GM21526 (cell line): ENCODE results near the gene SCGB1C2.
"Not testable (repeated sequence)": the region's sequence is repeated elsewhere in the genome, so short reads cannot be mapped to it uniquely, and the experiment has no call there.

ENCODE experiments used
- ATAC-seq: cut with Tn5 transposase; IDR thresholded peaks from one replicate; pipeline ENCODE4 v1.9.1; 2021; ENCODE audit warnings: moderate library complexity; ENCODE audit not compliant: unreplicated experiment, low FRiP score

SCGB1C2 gene

DNA sequence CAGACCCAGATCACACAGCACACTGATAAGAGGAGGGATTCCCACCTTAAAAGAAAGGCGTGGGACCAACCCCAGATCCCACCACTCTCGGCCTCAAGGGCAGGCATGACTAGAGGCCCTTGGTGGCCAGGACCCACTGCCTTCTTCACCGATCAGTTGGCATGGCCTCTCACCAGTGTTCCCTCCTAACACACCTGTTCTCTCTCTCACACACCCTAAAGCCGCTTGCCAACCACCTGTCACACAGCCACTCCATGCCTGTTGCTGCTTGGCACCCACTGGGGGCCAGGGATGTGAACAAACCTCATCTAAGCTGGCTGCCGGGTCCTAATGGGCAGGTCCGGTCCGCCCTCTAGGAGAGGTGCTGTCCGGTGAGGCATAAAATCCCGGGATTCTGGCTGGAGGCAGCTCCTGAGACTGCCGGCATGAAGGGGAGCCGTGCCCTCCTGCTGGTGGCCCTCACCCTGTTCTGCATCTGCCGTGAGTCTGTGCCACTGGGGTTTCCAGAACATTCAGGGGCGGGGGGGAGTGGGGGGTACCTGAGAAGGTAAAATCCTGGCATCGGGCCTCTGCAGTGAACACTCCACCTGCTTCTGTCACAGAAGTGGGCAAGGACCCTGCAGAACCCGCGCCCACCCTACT, at the start of gene SCGB1C2:
Gene SCGB1C2 (plus strand): TSS at position 404 of the 642 bp plus-strand sequence. CDS start 22 bp downstream, at position 426.
- ATAC-seq, result not testable (repeated sequence)

DNA sequence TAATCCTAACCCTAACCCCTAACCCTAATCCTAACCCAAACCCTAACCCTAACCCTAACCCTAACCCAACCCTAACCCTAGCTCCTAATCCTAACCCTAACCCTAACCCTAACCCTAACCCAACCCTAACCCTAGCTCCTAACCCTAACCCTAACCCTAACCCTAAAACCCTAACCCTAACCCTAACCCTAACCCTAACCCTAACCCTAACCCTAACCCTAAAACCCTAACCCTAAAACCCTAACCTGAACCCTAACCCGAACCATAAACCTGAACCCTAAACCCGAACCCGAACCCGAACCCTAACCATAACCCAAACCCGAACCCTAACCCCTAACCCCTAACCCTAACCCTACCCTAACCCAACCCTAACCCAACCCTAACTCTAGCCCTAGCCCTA, 24.3 kb upstream of the SCGB1C2 start:
- not testable (repeated sequence) for ATAC-seq

DNA sequence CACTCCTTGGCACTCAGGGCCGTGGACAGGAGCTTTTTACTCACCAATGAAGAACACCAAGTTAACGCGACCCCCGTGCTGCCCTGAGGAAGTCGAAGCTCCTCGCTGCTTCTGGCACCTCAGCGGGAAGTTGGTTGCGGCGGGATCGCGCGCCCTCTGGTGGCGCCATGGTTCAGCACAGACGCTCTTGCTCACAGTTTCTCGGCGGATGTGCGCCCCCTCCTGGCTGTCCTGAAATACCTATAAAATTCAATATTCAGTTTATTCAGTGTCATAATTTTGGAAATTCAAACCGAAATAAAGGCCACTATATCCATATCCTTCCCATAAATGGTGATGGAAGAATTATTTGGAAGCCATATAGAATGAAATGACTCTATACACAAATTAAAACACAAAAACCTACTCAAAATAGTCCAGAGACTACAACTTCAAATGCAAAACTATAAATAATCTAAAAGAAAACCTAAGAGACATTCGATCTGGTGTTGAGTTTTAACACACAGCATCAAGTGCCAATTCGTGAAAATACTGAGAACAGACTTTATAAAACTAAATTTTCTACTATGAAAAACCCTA, 18.9 kb upstream of the SCGB1C2 start:
- not testable (repeated sequence) for ATAC-seq

DNA sequence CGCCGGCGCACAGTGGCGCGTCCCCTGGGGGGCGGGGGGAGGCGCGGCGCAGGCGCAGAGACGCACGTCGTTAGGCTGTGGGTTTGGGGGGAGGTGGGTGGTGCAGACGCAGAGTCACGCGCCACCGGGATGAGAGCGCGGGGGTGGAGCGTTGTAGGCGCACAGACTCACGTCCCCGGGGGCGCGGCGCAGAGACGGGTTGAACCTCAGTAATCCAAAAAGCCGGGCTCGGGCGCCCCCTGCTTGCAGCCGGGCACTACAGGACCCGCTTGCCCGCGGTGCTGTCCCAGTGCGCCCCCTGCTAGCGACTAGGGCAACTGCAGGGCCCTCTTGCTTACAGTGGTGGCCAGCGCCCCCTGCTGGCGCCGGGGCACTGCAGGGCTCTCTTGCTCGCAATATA, 3.4 kb upstream of the SCGB1C2 start:
- peak; percentile 13 for ATAC-seq

DNA sequence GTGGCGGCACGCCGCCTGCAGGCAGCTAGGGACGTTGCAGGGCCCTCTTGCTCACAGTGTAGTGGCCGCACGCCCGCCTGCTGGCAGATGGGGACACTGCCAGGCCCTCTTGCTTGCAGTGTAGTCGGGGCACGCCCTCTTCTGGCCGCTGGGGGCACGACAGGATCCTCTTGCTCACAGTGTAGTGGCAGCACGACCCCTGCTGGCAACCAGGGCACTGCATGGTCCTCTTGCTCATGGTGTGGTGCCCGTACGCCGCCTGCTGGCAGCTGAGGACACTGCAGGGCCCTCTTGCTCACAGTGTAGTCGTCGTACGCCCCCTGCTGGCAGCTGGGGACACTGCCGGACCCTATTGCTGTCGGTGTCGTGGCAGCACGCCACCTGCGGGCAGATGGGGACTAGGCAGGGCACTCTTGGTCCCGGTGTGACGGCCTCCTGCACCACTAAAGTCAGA, 3.0 kb upstream of the SCGB1C2 start:
- ATAC-seq, result peak; percentile 65

DNA sequence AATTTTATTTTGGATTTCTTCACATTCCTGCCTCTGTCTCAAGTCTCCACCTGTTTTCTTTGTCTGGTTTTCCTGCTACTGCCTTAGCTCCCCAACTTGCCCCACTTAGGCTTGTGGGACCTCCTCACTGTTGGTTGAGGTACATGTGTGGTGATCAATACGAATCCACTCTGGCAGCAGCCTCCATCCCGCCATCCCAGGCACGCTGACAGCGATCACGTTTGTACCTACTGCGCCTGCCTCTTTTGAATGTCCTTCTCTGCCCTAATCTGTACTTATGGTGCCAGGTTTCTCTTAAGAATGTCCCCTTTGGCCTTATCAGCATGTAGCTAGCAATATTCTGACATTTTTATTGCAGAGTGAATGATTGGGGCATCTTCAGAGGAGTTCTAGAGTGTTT, 2.3 kb upstream of the SCGB1C2 start:
- not testable (repeated sequence) for ATAC-seq

DNA sequence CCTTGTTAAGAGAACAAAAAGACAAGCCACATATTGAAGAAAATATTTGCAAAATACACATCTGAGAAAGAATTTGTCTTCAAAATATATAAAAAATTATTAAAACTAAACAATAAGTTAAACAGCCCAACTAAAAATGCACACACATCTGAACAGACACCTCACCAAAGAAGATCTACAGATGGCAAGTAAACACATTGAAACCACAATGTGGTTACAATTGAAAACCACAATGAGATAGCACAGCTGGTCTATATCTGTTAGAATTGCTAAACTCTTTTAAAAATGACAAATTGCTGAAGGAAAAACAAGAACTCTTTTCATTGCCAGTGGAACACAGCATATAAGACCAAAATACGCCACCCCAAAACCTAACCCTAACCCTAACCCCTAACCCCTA, 1.5 kb upstream of the SCGB1C2 start:
- not testable (repeated sequence) for ATAC-seq

DNA sequence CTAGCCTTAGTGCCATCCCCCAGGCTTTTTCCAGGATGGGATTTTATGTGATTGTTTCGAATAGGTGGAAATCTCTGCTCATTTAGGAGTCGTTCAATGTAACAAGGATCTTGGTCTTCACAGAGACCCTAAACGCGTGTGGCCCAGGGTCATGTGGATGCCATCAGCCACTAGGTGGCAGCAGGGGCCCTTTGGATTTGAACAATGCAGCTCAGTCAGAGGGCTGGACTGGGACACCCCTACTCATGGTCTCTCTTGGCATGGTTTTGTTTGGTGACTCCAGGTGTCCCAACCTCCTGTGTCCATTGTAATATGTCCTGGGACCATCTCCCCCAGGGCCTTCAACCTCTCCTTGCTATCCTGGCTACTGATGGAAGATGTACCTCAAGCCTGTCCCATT, 838 bp upstream of the SCGB1C2 start:
- peak; percentile 49 for ATAC-seq

DNA sequence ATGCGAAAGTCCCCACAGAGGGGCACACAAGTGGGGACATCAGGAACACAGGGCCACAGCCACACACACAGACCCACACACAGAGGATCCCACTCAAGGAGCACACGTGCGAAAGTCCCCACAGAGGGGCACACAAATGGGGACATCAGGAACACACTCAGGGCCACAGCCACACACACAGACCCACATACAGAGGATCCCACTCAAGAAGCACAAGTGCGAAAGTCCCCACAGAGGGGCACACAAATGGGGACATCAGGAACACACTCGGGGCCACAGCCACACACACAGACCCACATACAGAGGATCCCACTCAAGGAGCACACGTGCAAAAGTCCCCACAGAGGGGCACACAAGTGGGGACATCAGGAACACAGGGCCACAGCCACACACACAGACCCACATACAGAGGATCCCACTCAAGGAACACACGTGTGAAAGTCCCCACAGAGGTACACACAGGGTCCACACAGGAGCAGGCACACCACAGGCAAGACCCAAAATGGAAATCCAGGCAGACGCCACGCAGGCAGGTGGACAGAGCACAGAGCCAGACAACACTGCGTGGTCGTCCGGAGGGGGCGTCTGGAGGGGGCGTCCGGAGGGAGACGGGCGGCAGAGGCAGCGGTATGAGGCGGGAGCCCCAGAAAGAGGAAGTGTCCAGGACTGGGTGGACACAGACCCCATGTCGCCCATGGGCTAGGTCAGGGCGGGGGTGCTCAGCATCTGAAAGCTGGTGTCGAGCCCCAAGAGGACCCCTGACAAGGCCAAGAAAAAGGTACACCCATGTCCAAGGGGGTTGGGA, 2.2 kb downstream of the SCGB1C2 start:
- ATAC-seq, result not testable (repeated sequence)

DNA sequence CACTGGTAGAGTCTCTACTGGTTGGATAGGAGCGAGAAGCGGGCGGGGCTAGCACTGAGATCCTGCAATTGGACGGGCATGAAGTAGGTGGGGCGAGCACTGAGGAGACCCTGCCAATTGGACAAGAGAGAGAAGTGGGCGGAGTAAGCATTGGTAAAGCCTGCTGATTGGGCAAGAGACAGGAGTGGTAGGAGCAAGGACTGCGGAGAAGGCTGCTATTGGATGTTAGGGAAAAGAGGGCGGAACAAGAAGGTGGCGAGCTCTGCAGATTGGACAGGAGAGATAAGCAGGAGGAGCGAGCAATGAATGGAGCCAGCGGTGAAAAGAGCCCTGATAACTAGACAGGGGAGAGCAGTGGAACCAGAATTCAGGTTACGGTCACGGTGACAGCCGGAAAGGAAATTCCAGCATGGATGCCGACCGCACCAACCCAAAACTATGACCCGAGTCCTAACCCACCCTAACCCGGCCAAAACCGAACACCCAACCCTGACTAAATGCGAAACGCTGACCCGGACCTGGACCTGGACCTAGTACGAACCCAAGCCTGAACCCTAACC, 4.8 kb downstream of the SCGB1C2 start:
- no peak for ATAC-seq

DNA sequence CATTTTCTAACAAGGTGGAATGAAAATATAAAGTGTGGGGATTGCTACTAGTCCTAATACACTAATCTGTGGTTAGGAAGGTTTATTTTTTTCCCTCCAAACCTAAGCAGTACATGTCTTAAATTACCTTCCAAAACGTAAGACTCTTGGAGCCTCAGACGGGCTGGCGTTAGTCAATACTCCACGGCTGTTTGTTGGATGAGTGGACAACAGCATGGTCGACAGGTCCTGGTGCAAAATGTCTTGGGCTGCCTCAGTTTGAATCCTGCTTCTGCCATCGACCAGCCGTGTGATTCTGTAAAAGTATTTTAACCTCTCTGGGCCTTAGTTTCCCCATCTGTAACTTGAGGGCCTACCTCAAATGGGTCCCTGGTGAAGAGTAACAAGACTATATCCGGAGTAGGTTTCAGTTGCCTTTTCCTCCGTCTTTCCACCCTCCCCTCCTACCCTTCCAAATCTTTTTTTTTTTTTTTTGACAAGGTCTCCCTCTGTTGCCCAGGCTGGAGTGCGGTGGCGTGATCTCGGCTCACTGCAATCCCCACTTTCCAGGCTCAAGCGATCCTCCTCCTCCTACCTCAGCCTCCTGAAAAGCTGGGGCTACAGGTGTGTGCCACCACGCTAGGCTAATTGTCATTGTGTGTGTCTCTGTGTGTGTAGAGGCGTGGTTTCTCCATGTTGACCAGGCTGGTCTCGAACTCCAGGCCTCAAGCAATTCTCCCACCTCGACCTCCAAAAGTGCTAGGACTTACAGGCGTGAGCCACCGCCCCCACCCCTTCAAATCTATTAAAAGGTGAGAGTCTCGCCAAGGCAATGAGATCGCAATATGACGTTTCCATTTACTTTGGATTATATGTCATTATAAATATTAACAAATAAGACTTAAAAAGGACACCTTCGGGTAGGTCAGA, 5.8 kb downstream of the SCGB1C2 start:
- no peak for ATAC-seq

DNA sequence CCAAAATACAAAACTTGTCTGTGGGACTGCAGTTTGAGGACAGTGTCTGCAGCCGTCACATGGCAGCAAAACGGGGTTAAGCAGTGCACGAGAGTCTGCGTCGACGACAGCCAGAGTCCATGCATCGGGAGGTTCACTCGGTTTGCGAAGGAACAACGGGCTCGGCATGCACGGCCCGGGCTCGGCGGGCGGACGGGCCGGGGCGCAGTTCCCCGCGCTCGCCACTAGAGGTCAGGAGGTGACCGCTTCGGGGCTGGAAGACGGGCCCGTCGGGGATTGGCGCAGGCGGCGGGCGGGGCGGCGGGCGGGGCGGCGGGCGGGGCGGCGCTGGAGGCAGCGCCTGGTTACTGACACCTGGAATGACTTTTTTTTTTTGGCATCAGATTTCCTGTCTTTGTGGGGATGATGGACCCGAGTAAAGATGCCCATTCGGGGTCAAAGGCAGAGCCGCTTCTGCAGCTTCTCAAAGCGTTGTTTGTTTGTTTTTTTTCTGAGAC, 6.5 kb downstream of the SCGB1C2 start:
- no peak for ATAC-seq

DNA sequence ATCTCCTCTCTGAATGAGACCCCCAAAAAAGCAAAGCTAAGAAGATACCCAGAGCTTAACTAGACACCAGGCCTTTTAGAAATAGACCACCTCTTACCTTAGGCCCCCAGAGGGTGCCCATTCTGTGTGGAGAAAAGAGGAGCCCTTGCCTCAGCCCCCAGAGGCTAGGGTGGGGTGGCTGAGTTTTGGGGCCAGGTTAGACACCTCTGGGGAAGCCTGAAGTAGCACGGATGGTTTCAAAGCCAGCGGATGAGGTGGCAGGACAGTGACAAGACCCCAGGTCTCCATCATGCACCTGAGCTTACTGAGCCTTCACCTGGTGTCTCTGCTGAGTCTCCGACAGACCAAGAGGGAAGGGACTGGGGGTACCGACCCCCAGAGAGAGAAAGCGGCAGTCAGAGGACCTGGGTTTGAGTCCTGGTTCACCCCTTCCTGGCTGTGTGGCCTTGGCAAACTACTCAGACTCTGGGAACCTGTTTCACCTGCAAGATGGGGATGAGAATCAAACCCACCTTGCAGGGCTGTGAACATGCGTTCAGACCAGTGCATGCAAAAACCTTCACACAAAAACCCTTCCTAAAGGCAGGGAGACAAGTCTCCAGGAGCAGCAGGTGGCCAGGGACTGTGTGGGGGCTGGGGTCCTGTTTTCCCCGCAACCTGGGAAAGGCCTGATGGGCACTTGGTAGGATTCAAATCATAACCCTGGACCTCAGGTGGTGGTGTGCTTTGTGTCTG, 7.7 kb downstream of the SCGB1C2 start:
- ATAC-seq, result no peak

DNA sequence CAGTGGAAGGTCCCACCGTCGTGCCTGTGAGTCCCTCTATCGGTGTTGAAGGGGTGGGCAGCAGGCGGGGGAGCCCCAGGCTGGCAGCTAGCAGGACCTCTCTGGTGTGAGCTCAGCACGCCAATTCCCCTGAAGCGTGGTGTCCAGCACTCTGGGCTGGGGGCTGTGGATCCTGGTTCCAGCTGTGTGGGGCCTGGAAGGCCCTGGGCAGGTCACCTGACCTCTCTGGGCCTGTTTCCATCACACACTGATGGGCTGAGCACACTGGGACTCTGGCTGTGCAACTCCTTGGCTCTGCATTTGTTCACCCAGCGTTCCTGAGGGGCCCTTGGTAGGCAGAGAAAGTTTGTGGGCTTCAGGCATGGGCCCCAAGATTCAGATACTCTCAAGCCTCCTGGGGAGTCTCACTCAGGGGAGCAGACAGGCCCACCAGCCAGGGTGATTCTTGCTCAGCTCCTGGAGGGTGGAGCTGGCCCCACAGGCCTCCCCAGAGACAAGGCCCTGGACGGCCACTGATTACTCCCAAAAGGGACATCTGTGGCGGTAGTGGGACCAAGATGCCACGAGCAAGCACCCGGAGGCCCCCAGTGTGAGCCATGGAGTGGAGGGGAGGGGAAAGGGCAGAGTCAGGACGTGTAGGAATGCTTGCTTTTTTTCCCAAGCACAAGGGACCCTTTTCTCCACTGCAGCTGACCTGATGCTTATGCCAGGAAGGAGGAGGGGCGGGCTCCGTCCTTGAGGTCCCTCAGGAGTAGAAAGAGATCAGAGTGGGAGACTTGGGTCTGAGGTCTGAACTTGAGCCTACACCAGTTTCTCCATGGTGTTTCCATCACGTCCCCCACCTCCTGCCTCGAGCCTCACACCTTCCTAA, 8.5 kb downstream of the SCGB1C2 start:
- no peak for ATAC-seq

DNA sequence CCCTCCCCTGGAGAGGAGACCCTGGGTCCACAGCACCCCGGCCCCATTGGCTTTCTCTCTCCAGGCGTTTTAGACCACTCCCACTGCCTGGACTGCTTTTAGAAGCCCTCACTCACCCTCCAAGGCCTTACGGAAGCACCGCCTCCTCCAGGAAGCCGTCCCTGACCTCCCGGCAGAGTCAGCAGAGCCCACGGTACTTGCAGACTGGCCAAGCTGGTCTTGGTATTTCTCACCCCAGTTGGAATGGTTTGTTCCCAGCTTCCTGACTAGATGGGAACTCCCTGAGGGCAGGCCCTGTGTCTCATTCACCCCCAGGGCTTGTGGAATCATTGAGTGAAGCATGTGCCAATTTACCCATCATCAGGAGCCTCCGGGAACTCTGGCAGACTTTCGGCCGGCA, 9.2 kb downstream of the SCGB1C2 start:
- no peak for ATAC-seq

DNA sequence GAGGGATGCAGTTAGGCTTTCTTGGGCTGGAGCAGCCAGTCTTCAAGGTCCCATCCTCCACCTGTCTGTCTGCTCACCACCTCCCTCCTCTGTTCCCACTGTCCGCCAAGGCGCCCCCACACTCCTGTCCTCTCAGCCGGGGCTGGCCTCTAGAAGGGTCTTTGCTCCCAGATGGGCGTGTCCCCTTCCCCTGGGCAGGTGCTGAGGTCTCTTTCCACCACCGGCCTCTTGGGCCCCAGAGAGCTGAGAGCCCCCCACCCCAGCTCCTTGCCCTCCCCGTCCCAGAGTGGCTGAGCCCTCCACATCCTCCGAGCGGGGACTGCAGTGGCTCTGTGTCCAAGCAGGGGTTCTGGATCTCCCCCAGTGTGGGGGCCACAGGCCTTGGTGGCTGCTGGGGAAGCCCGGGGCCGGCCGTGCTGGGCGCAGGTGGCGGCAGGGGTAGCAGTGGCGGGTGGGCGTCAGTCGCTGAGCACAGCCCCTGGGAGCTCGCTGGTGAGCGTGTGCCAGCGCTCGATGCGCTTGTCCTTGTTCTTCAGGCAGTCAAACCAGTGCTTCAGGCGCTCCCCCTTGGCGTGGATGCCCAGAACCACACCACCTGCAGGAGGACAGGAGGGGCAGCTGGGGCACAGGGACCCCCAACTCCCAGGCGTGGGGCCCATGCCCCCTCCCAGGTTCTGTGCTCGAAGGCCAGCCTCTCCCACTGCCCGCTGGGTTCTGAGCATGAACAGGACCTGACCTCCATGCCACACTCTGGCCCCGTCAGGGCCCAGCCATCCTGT, 9.8 kb downstream of the SCGB1C2 start:
- no peak for ATAC-seq
